SK-N-SH (cell line): ENCODE measurements around the gene COX5B. TPM values are rescaled to one million over a fixed set of nuclear protein-coding genes. Genes with fewer than 3 reads are reported as not detected.

ENCODE experiments used
- CTCF ChIA-PET: fragments of 300-600, 350-600 bp; formaldehyde crosslinking; extraction: SDS; loops from one replicate; lab custom pipeline; 2021; lab: Yijun Ruan, JAX
- POLR2A ChIA-PET: fragments of 350-600 bp; sonication (Branson Sonifier 250); formaldehyde crosslinking; extraction: SDS; loops from one replicate; lab custom pipeline; 2020; ENCODE audit warnings: antibody characterized with exemption, inconsistent platforms; lab: Yijun Ruan, JAX
- DNase-seq: peaks from one replicate; pipeline ENCODE4 v3.0.0; 2012
- H2AFZ ChIP-seq: fragments of 200-600 bp; sonication (generic); 2 replicates; pipeline ENCODE4 v1.8.1; 2016; ENCODE audit warnings: antibody characterized with exemption, mild to moderate bottlenecking, low read depth
- H3F3A ChIP-seq: fragments of 200-600 bp; sonication (generic); replicated peaks from 2 replicates; pipeline ENCODE3; 2016; ENCODE audit warnings: antibody characterized with exemption, mild to moderate bottlenecking; ENCODE audit not compliant: insufficient read depth
- H3K27ac ChIP-seq, 2 experiments: fragments of 200-500 bp in 1 of 2; fragments of 200-600 bp in 1 of 2; sonication (Bioruptor generic) in 1 of 2; sonication (generic), shearing (Covaris generic) in 1 of 2; 2 replicates each; pipeline versions ENCODE4 v1.5.1 to v1.6.1; 2014 to 2016; ENCODE audit warnings: low read depth in 2 of 2, inconsistent platforms in 1 of 2, low read length in 1 of 2, mild to moderate bottlenecking in 1 of 2, mixed read lengths in 1 of 2
- H3K27me3 ChIP-seq: fragments of 200-600 bp; sonication (generic), shearing (Covaris generic); 2 replicates; pipeline ENCODE4 v1.6.1; 2016; ENCODE audit warnings: mixed run types; ENCODE audit not compliant: insufficient read depth
- H3K36me3 ChIP-seq, 2 experiments: fragments of 200-500 bp in 1 of 2; fragments of 200-600 bp in 1 of 2; sonication (Bioruptor generic) in 1 of 2; sonication (generic) in 1 of 2; replicated peaks in 1 of 2; 2 replicates each; pipeline versions ENCODE3 to v1.5.1; 2014 to 2016; ENCODE audit warnings: low read length in 1 of 2, mild to moderate bottlenecking in 1 of 2; ENCODE audit not compliant: insufficient read depth in 2 of 2, control insufficient read depth in 1 of 2
- H3K4me1 ChIP-seq, 2 experiments: fragments of 200-500 bp in 1 of 2; fragments of 200-600 bp in 1 of 2; sonication (Bioruptor generic) in 1 of 2; sonication (generic), shearing (Covaris generic) in 1 of 2; 2 replicates each; pipeline versions ENCODE4 v1.5.1 to v1.6.1; 2014 to 2016; ENCODE audit warnings: low read depth in 1 of 2, low read length in 1 of 2, mixed run types in 1 of 2; ENCODE audit not compliant: insufficient read depth in 2 of 2, control insufficient read depth in 1 of 2
- H3K4me2 ChIP-seq: fragments of 200-600 bp; sonication (generic), shearing (Covaris generic); 2 replicates; pipeline ENCODE4 v1.6.1; 2017; ENCODE audit warnings: mixed run types
- H3K4me3 ChIP-seq, 2 experiments: fragments of 200-500 bp in 1 of 2; fragments of 200-600 bp in 1 of 2; sonication (Bioruptor generic) in 1 of 2; sonication (generic), shearing (Covaris generic) in 1 of 2; 2 replicates each; pipeline versions ENCODE4 v1.5.1 to v1.8.1; 2014 to 2016; ENCODE audit warnings: low read depth in 2 of 2, inconsistent platforms in 1 of 2, low read length in 1 of 2, mild to moderate bottlenecking in 1 of 2, mixed read lengths in 1 of 2, moderate library complexity in 1 of 2
- H3K79me2 ChIP-seq: fragments of 200-600 bp; sonication (generic); 2 replicates; pipeline ENCODE4 v1.8.1; 2017; ENCODE audit warnings: mild to moderate bottlenecking; ENCODE audit not compliant: insufficient read depth
- H3K9ac ChIP-seq: fragments of 200-600 bp; sonication (generic); 2 replicates; pipeline ENCODE4 v1.6.1; 2017; ENCODE audit warnings: mixed run types
- H3K9me2 ChIP-seq: fragments of 200-600 bp; sonication (generic); 2 replicates; pipeline ENCODE4 v1.6.1; 2017; ENCODE audit warnings: mixed run types
- H3K9me3 ChIP-seq: fragments of 200-600 bp; sonication (generic); 2 replicates; pipeline ENCODE4 v1.6.1; 2017; ENCODE audit warnings: mixed run types, mild to moderate bottlenecking, moderate library complexity
- H4K20me1 ChIP-seq: fragments of 200-600 bp; sonication (generic); 2 replicates; pipeline ENCODE4 v1.6.1; 2017; ENCODE audit warnings: mild to moderate bottlenecking, mixed run types; ENCODE audit not compliant: insufficient read depth
- CHD2 ChIP-seq: fragments of 150-350 bp; IDR thresholded peaks from 2 replicates; pipeline ENCODE4 v1.6.1; 2018; ENCODE audit warnings: low read length; ENCODE audit not compliant: partially characterized antibody
- EP300 ChIP-seq, 2 experiments: IDR thresholded peaks; 2 replicates each; pipeline versions ENCODE4 v1.4.0 to v1.6.1; 2012; ENCODE audit warnings: borderline replicate concordance in 1 of 2, low read depth in 1 of 2, low read length in 1 of 2
- EZH2phosphoT487 ChIP-seq: fragments of 200-600 bp; sonication (generic); IDR thresholded peaks from 2 replicates; pipeline ENCODE4 v1.6.1; 2017; ENCODE audit warnings: low read depth, mixed run types, mild to moderate bottlenecking, antibody characterized with exemption, moderate library complexity, borderline replicate concordance
- FOSL2 ChIP-seq: IDR thresholded peaks from 2 replicates; pipeline ENCODE4 v1.4.0; 2012; ENCODE audit warnings: low read depth, mild to moderate bottlenecking, moderate library complexity, borderline replicate concordance
- FOXJ3 ChIP-seq: sonication (generic); formaldehyde crosslinking; IDR thresholded peaks from 2 replicates; pipeline ENCODE4 v1.5.1; 2020; ENCODE audit warnings: mild to moderate bottlenecking, missing genetic modification reagents
- FOXM1 ChIP-seq: IDR thresholded peaks from 2 replicates; pipeline ENCODE4 v1.4.0; 2012; ENCODE audit warnings: low read depth, mild to moderate bottlenecking
- MEF2A ChIP-seq: IDR thresholded peaks from 2 replicates; pipeline ENCODE4 v1.4.0; 2012; ENCODE audit warnings: low read depth, borderline replicate concordance
- NRF1 ChIP-seq: IDR thresholded peaks from 2 replicates; pipeline ENCODE4 v1.6.1; 2012; ENCODE audit warnings: low read depth, mild to moderate bottlenecking, low read length
- POLR2AphosphoS5 ChIP-seq: IDR thresholded peaks from 2 replicates; pipeline ENCODE4 v1.6.1; 2012; ENCODE audit warnings: low read depth, low read length
- RCOR1 ChIP-seq: fragments of 150-350 bp; IDR thresholded peaks from 2 replicates; pipeline ENCODE4 v1.6.1; 2017; ENCODE audit warnings: antibody characterized with exemption, low read length
- RFX5 ChIP-seq: IDR thresholded peaks from 2 replicates; pipeline ENCODE4 v1.6.1; 2012; ENCODE audit warnings: mild to moderate bottlenecking, improper control_type of control experiment, low read length
- RXRA ChIP-seq: IDR thresholded peaks from 2 replicates; pipeline ENCODE4 v1.4.0; 2012; ENCODE audit warnings: low read depth, mild to moderate bottlenecking, borderline replicate concordance
- SMC3 ChIP-seq: IDR thresholded peaks from 2 replicates; pipeline ENCODE4 v1.6.1; 2012; ENCODE audit warnings: low read depth, low read length, improper control_type of control experiment
- TAF1 ChIP-seq: IDR thresholded peaks from 2 replicates; pipeline ENCODE4 v1.6.1; 2012; ENCODE audit warnings: low read depth, mild to moderate bottlenecking, low read length, moderate library complexity, borderline replicate concordance
- TEAD4 ChIP-seq: IDR thresholded peaks from 2 replicates; pipeline ENCODE4 v1.4.0; 2012; ENCODE audit warnings: mild to moderate bottlenecking, borderline replicate concordance; ENCODE audit not compliant: insufficient read depth
- YY1 ChIP-seq: IDR thresholded peaks from 2 replicates; pipeline ENCODE4 v1.4.0; 2012; ENCODE audit warnings: low read depth, mild to moderate bottlenecking
- WGBS: methylation state at CpG from one replicate; pipeline ENCODE4 v1.1.6; 2017; ENCODE audit warnings: low lambda C conversion rate; 5-methylcytosine and 5-hydroxymethylcytosine counted together
- polyA plus RNA-seq, 3 experiments: library from polyadenylated mRNA; depleted of rRNA; stranded (reverse); fragments of >200 nt; gene quantifications; 2 replicates each; pipeline ENCODE4 v1.2.3, GENCODE V29; 2012
- TF ChIP-seq, protein P1 (sequence below): IDR thresholded peaks from 2 replicates; pipeline ENCODE4 v1.6.1; 2012; ENCODE audit warnings: mild to moderate bottlenecking, low read depth, low read length, moderate library complexity
- TF ChIP-seq, protein P2 (sequence below): fragments of 150-350 bp; IDR thresholded peaks from 2 replicates; pipeline ENCODE4 v1.6.1; 2016; ENCODE audit warnings: mild to moderate bottlenecking, low read depth, low read length
- TF ChIP-seq, protein P3 (sequence below): fragments of 200-600 bp; sonication (generic); IDR thresholded peaks from 2 replicates; pipeline ENCODE4 v1.6.1; 2017; ENCODE audit warnings: antibody characterized with exemption, mild to moderate bottlenecking, moderate library complexity
- TF ChIP-seq, protein P4 (sequence below): IDR thresholded peaks from 2 replicates; pipeline ENCODE4 v1.4.0; 2012; ENCODE audit warnings: low read depth, borderline replicate concordance

The COX5B gene
- polyA plus RNA-seq, 1 of the 3 experiments (the other 2 are of a cell fraction) = 702 TPM

DNA sequence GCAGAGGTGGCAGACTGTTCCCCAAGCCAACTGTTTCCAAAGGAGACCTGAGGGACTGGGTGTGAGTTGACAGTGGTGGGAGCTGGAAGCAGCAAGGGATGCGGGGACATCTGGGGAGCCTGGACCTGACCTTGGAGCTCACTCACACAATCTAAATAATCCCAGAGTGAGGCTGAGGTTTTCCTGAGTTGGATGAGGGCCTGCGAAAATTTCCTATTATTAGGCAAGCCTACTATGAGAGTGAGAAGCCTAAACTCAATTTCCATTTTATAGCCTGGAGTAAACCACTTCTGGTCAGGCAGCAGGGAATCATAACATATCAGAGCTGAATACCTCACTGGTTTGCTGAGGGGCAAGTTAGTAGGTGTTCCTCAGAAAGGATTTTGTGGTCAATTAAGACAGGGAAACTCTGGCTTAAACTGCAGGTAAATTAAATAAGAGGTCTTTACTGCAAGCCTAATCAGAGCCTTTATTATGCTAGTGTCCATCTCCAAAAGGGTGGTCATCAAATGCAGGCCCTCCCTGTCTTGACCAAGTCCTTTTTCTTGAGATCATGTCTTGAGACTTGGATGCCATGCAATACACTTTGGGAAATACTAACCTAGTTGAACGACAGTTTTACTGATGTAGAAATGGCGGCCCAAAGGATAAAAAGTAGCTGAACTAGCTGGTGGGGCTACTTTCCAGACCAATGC, 1.7 kb upstream of the COX5B start:
- H3K27me3 ChIP-seq = no peaks in the 10 kb centered on the region
- H3K4me2 ChIP-seq = no peak overlapping the region
- ChIA-PET CTCF (interaction anchor here (0.7 to 1.5 kb wide), 3 partner anchors 53 to 54 kb away, joined by 3 to 4 read pairs (median 3); no protein-coding TSS in a partner anchor), POLR2A (no interaction called here)
- H3F3A ChIP-seq = no peaks in the 10 kb centered on the region
- peaks cover 18% of the 10 kb centered on the region for H3K79me2 ChIP-seq
- no peak overlapping the region for H3K27ac ChIP-seq
- 97% methylated on average over 4 of the region's 4 CpGs for WGBS
- H4K20me1 ChIP-seq = no peaks in the 10 kb centered on the region
- no peak overlapping the region for H3K4me3 ChIP-seq
- TF ChIP-seq, protein P1, sequence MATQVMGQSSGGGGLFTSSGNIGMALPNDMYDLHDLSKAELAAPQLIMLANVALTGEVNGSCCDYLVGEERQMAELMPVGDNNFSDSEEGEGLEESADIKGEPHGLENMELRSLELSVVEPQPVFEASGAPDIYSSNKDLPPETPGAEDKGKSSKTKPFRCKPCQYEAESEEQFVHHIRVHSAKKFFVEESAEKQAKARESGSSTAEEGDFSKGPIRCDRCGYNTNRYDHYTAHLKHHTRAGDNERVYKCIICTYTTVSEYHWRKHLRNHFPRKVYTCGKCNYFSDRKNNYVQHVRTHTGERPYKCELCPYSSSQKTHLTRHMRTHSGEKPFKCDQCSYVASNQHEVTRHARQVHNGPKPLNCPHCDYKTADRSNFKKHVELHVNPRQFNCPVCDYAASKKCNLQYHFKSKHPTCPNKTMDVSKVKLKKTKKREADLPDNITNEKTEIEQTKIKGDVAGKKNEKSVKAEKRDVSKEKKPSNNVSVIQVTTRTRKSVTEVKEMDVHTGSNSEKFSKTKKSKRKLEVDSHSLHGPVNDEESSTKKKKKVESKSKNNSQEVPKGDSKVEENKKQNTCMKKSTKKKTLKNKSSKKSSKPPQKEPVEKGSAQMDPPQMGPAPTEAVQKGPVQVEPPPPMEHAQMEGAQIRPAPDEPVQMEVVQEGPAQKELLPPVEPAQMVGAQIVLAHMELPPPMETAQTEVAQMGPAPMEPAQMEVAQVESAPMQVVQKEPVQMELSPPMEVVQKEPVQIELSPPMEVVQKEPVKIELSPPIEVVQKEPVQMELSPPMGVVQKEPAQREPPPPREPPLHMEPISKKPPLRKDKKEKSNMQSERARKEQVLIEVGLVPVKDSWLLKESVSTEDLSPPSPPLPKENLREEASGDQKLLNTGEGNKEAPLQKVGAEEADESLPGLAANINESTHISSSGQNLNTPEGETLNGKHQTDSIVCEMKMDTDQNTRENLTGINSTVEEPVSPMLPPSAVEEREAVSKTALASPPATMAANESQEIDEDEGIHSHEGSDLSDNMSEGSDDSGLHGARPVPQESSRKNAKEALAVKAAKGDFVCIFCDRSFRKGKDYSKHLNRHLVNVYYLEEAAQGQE = no peak
- no peak for TF ChIP-seq EZH2phosphoT487
- TF ChIP-seq, protein P2, sequence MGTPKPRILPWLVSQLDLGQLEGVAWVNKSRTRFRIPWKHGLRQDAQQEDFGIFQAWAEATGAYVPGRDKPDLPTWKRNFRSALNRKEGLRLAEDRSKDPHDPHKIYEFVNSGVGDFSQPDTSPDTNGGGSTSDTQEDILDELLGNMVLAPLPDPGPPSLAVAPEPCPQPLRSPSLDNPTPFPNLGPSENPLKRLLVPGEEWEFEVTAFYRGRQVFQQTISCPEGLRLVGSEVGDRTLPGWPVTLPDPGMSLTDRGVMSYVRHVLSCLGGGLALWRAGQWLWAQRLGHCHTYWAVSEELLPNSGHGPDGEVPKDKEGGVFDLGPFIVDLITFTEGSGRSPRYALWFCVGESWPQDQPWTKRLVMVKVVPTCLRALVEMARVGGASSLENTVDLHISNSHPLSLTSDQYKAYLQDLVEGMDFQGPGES = no peak
- no peak for TF ChIP-seq POLR2AphosphoS5
- TF ChIP-seq, protein P3, sequence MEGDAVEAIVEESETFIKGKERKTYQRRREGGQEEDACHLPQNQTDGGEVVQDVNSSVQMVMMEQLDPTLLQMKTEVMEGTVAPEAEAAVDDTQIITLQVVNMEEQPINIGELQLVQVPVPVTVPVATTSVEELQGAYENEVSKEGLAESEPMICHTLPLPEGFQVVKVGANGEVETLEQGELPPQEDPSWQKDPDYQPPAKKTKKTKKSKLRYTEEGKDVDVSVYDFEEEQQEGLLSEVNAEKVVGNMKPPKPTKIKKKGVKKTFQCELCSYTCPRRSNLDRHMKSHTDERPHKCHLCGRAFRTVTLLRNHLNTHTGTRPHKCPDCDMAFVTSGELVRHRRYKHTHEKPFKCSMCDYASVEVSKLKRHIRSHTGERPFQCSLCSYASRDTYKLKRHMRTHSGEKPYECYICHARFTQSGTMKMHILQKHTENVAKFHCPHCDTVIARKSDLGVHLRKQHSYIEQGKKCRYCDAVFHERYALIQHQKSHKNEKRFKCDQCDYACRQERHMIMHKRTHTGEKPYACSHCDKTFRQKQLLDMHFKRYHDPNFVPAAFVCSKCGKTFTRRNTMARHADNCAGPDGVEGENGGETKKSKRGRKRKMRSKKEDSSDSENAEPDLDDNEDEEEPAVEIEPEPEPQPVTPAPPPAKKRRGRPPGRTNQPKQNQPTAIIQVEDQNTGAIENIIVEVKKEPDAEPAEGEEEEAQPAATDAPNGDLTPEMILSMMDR = no peak
- TF ChIP-seq YY1 = no peak
- no peak for TF ChIP-seq FOXJ3 (CRISPR knock-in tag)
- no peak for TF ChIP-seq EP300 (IDR thresholded peaks at IDR 0.05; ENCODE audit: borderline replicate concordance in 1 of 2, low read depth in 1 of 2, low read length in 1 of 2)
- TF ChIP-seq NRF1 = no peak
- no peak for TF ChIP-seq TEAD4
- no peak for TF ChIP-seq SMC3
- TF ChIP-seq FOSL2 = no peak
- no peak for TF ChIP-seq MEF2A
- no peak for TF ChIP-seq TAF1
- no peak for TF ChIP-seq FOXM1
- TF ChIP-seq RCOR1 = no peak
- no peak for TF ChIP-seq RXRA
- no peak for TF ChIP-seq CHD2
- TF ChIP-seq RFX5 = no peak
- TF ChIP-seq, protein P4, sequence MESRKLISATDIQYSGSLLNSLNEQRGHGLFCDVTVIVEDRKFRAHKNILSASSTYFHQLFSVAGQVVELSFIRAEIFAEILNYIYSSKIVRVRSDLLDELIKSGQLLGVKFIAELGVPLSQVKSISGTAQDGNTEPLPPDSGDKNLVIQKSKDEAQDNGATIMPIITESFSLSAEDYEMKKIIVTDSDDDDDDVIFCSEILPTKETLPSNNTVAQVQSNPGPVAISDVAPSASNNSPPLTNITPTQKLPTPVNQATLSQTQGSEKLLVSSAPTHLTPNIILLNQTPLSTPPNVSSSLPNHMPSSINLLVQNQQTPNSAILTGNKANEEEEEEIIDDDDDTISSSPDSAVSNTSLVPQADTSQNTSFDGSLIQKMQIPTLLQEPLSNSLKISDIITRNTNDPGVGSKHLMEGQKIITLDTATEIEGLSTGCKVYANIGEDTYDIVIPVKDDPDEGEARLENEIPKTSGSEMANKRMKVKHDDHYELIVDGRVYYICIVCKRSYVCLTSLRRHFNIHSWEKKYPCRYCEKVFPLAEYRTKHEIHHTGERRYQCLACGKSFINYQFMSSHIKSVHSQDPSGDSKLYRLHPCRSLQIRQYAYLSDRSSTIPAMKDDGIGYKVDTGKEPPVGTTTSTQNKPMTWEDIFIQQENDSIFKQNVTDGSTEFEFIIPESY = no peak
- no peaks in the 10 kb centered on the region for H3K9me3 ChIP-seq
- H3K4me1 ChIP-seq = peaks cover 0 to 16% of the 10 kb centered on the region in 2 experiments; a peak in 2 of 4 replicates
- no peak overlapping the region for H2AFZ ChIP-seq
- H3K9ac ChIP-seq = no peak overlapping the region
- no peak for DNase-seq
- peaks cover 21% of the 10 kb centered on the region in 2 experiments for H3K36me3 ChIP-seq
- H3K9me2 ChIP-seq = no peaks in the 10 kb centered on the region
